HepG2 (cell line): ENCODE data around the gene RXRG. TPM values are rescaled to one million over a fixed set of nuclear protein-coding genes. Genes with fewer than 3 reads are reported as not detected.

ENCODE experiments used
- ATAC-seq: fragments of 200-7000 bp; cut with Tn5 transposase; 3 replicates; pipeline ENCODE4 v1.9.1; 2020; ENCODE audit warnings: mild to moderate bottlenecking, moderate library complexity
- BruUV-seq: library from RNA; stranded (reverse); fragments of 400-500 nt; replicated peaks from 2 replicates; lab custom pipeline; 2021; lab: Mats Ljungman, UMichigan
- CTCF ChIA-PET: fragments of 300-600 bp; formaldehyde crosslinking; extraction: SDS; loops from one replicate; lab custom pipeline; 2021; ENCODE audit warnings: low total read pairs, inconsistent platforms, low intra/inter-chr PET ratio; lab: Yijun Ruan, JAX
- POLR2A ChIA-PET: fragments of 350-600 bp; sonication (Branson Sonifier 250); formaldehyde crosslinking; loops from one replicate; lab custom pipeline; 2020; ENCODE audit warnings: antibody characterized with exemption, inconsistent platforms; lab: Yijun Ruan, JAX
- DNase-seq: peaks from one replicate; pipeline ENCODE4 v3.0.0-alpha.2; 2015; ENCODE audit warnings: low spot score
- FAIRE-seq: peaks from 3 replicates; lab custom pipeline; 2011; peaks lifted over from hg19 to GRCh38; lab: Jason Lieb, UNC
- H2AFZ ChIP-seq: one replicate; pipeline ENCODE4 v1.6.1; 2011; ENCODE audit warnings: low read length, inconsistent platforms
- H3K27ac ChIP-seq: fragments of 300-600 bp; 3 replicates; pipeline ENCODE4 v1.8.0; 2011; ENCODE audit warnings: mixed run types, mild to moderate bottlenecking, mixed read lengths, low read length, inconsistent platforms; ENCODE audit not compliant: insufficient read depth; ENCODE audit errors: extremely low read length
- H3K27me3 ChIP-seq, 2 experiments: fragments of 200-600 bp in 1 of 2; 2 replicates in 1 of 2; 3 replicates in 1 of 2; pipeline versions ENCODE4 v1.6.0 to v1.8.0; 2011; ENCODE audit warnings: low read length in 2 of 2, mild to moderate bottlenecking in 2 of 2, moderate library complexity in 2 of 2, inconsistent platforms in 1 of 2; ENCODE audit not compliant: insufficient read depth in 2 of 2, control insufficient read depth in 1 of 2
- H3K36me3 ChIP-seq, 2 experiments: fragments of 200-600 bp in 1 of 2; replicated peaks in 1 of 2; 2 replicates in 1 of 2; 3 replicates in 1 of 2; pipeline versions ENCODE4 v1.5.1 to v1.8.0; 2011; ENCODE audit warnings: low read length in 2 of 2, inconsistent platforms in 1 of 2; ENCODE audit not compliant: insufficient read depth in 2 of 2, control insufficient read depth in 1 of 2
- H3K4me1 ChIP-seq: 2 replicates; pipeline ENCODE4 v1.5.1; 2012; ENCODE audit warnings: low read length, inconsistent platforms; ENCODE audit not compliant: insufficient read depth
- H3K4me2 ChIP-seq: 2 replicates; pipeline ENCODE4 v1.6.0; 2011; ENCODE audit warnings: low read depth, low read length, inconsistent platforms
- H3K4me3 ChIP-seq, 3 experiments: fragments of 200-600 bp in 1 of 3; sonication (generic), shearing (Covaris generic) in 1 of 3; replicated peaks in 1 of 3; 2 replicates each; pipeline ENCODE4 v1.5.1; 2011 to 2016; ENCODE audit warnings: low read length in 3 of 3, inconsistent platforms in 2 of 3, low read depth in 2 of 3, mild to moderate bottlenecking in 2 of 3, control low read depth in 1 of 3, mixed read lengths in 1 of 3; ENCODE audit not compliant: insufficient read depth in 1 of 3
- H3K79me2 ChIP-seq: one replicate; pipeline ENCODE4 v1.6.1; 2011; ENCODE audit warnings: low read length, inconsistent platforms; ENCODE audit not compliant: insufficient read depth
- H3K9ac ChIP-seq: 2 replicates; pipeline ENCODE4 v1.6.0; 2011; ENCODE audit warnings: mild to moderate bottlenecking, low read depth, low read length, inconsistent platforms; ENCODE audit not compliant: insufficient read depth
- H3K9me3 ChIP-seq: 2 replicates; pipeline ENCODE4 v1.5.1; 2012; ENCODE audit warnings: mild to moderate bottlenecking, low read length
- H4K20me1 ChIP-seq: 2 replicates; pipeline ENCODE4 v1.6.0; 2011; ENCODE audit warnings: inconsistent platforms, mild to moderate bottlenecking, low read length, moderate library complexity; ENCODE audit not compliant: insufficient read depth
- CEBPB ChIP-seq: IDR thresholded peaks from 2 replicates; pipeline ENCODE4 v1.6.1; 2011; ENCODE audit warnings: low read depth, low read length, improper control_type of control experiment, borderline replicate concordance
- MAFK ChIP-seq, 2 experiments: IDR thresholded peaks in 1 of 2; conservative IDR thresholded peaks in 1 of 2; 2 replicates each; pipeline ENCODE4 v1.6.1; 2011; ENCODE audit warnings: improper control_type of control experiment in 2 of 2, low read length in 2 of 2
- NONO ChIP-seq, 2 experiments: fragments of 450-650 bp in 1 of 2; sonication (generic) in 1 of 2; formaldehyde crosslinking in 1 of 2; IDR thresholded peaks in 1 of 2; conservative IDR thresholded peaks in 1 of 2; 2 replicates each; pipeline versions ENCODE4 v1.6.1 to v1.8.0; 2017 to 2022; ENCODE audit warnings: mild to moderate bottlenecking in 1 of 2, missing genetic modification reagents in 1 of 2, moderate library complexity in 1 of 2
- PRDM10 ChIP-seq: sonication (generic); formaldehyde crosslinking; IDR thresholded peaks from 2 replicates; pipeline ENCODE4 v1.4.0; 2020; ENCODE audit warnings: low read depth, missing genetic modification reagents
- RBM39 ChIP-seq: fragments of 200-400 bp; formaldehyde crosslinking; IDR thresholded peaks from one replicate; pipeline ENCODE4 v1.6.1; 2018; ENCODE audit warnings: antibody characterized with exemption, mild to moderate bottlenecking, low read depth, low read length; ENCODE audit not compliant: poor library complexity, severe bottlenecking
- REL ChIP-seq: sonication (generic); formaldehyde crosslinking; conservative IDR thresholded peaks from 2 replicates; pipeline ENCODE4 v1.8.0; 2022; ENCODE audit warnings: mild to moderate bottlenecking, missing genetic modification reagents, moderate library complexity
- RNF2 ChIP-seq: fragments of 450-650 bp; conservative IDR thresholded peaks from 2 replicates; pipeline ENCODE4 v1.6.1; 2016; ENCODE audit warnings: low read depth
- TRIM22 ChIP-seq: fragments of 450-650 bp; IDR thresholded peaks from 2 replicates; pipeline ENCODE4 v1.6.1; 2017
- ZBTB8A ChIP-seq: sonication (generic); formaldehyde crosslinking; IDR thresholded peaks from 2 replicates; pipeline ENCODE4 v1.4.0; 2020; ENCODE audit warnings: mild to moderate bottlenecking, low read depth, missing genetic modification reagents, borderline replicate concordance
- ZNF10 ChIP-seq: sonication (generic); formaldehyde crosslinking; IDR thresholded peaks from 2 replicates; pipeline ENCODE4 v1.4.0; 2020; ENCODE audit warnings: mild to moderate bottlenecking, low read depth, missing genetic modification reagents, borderline replicate concordance
- ZNF383 ChIP-seq: sonication (generic); formaldehyde crosslinking; IDR thresholded peaks from 2 replicates; pipeline ENCODE4 v1.4.0; 2020; ENCODE audit warnings: missing genetic modification reagents, mild to moderate bottlenecking, borderline replicate concordance
- ZNF776 ChIP-seq: sonication (generic); formaldehyde crosslinking; IDR thresholded peaks from 2 replicates; pipeline ENCODE4 v1.4.0; 2020; ENCODE audit warnings: mild to moderate bottlenecking, missing genetic modification reagents
- ZSCAN20 ChIP-seq: sonication (generic); formaldehyde crosslinking; IDR thresholded peaks from 2 replicates; pipeline ENCODE4 v1.4.0; 2020; ENCODE audit warnings: missing genetic modification reagents, mild to moderate bottlenecking, borderline replicate concordance
- WGBS: methylation state at CpG from one replicate; pipeline ENCODE4 v1.1.6; 2017; ENCODE audit warnings: low lambda C conversion rate; 5-methylcytosine and 5-hydroxymethylcytosine counted together
- in situ Hi-C: cut with HindIII; loops from 2 replicates; pipeline ENCODE4 v1.10.0; 2017; ENCODE audit warnings: low pct_unique_long_range_greater_than_20kb; ENCODE audit not compliant: extremely low pct_ligation_motif_present
- intact Hi-C: fragments of 100-400 bp; cut with micrococcal nuclease; formaldehyde crosslinking; loops from one replicate; pipeline ENCODE4 v1.10.0; 2022; ENCODE audit not compliant: unreplicated experiment
- polyA plus RNA-seq, 8 experiments: library from polyadenylated mRNA; depleted of rRNA in 3 of 8; stranded (reverse) in 7 of 8; unstranded in 1 of 8; fragments of >200 nt; fragmentation: Illumina TruSeq in 4 of 8; extraction: Trizol in 4 of 8; gene quantifications; 2 replicates each; pipeline versions ENCODE4 v1.2.1 to v1.2.3, GENCODE V29; 2011 to 2016; ENCODE audit warnings: low read depth in 4 of 8, missing spikeins in 1 of 8, mixed read lengths in 1 of 8; ENCODE audit not compliant: insufficient read depth in 1 of 8
- total RNA-seq, 5 experiments: library from RNA; depleted of rRNA; stranded (reverse); fragments of >200 nt; fragmentation: Illumina TruSeq; extraction: Trizol; gene quantifications; 2 replicates each; pipeline ENCODE4 v1.2.3, GENCODE V29; 2016; ENCODE audit warnings: low read depth in 1 of 5

RXRG gene
- total and polyA plus RNA-seq, 2 of the 13 experiments (the other 11 are each of a cell fraction or from before 2014, with no cell fraction given): not detected

- TF ChIP-seq MAFK (conservative IDR thresholded peaks at IDR 0.05 in 1 of 2, IDR thresholded peaks at IDR 0.05 in 1 of 2; ENCODE audit: low read length in 2 of 2): peak in 1 of 2 experiments; percentile 8; a peak in 1 of 4 replicates
- TF ChIP-seq NONO (IDR thresholded peaks at IDR 0.05): no peak
- TF ChIP-seq NONO (CRISPR knock-in tag; conservative IDR thresholded peaks at IDR 0.05): no peak
- no peak for TF ChIP-seq PRDM10 (CRISPR knock-in tag)
- H3K79me2 ChIP-seq: no peaks in the 10 kb centered on the region
- no peaks in the 10 kb centered on the region; a peak in 1 of 5 replicates for H3K27me3 ChIP-seq
- WGBS: 0% methylated on average over 1 of the region's 2 CpGs
- H3K9me3 ChIP-seq: no peaks in the 10 kb centered on the region
- ChIA-PET CTCF (no interaction called here), POLR2A (no interaction called here)
- H3K9ac ChIP-seq: no peak overlapping the region
- H2AFZ ChIP-seq: no peak overlapping the region
- ATAC-seq: no peak
- BruUV-seq: no TSS peak
- intact Hi-C loops: no loop called here
- no peaks in the 10 kb centered on the region for H4K20me1 ChIP-seq
- H3K4me2 ChIP-seq: no peak overlapping the region
- H3K36me3 ChIP-seq: no peaks in the 10 kb centered on the region
- FAIRE-seq: no peak
- H3K4me1 ChIP-seq: no peaks in the 10 kb centered on the region
- DNase-seq: no peak
- no peak overlapping the region for H3K4me3 ChIP-seq
- H3K27ac ChIP-seq: no peak overlapping the region
- in situ Hi-C loops: no loop called here
These were observed 10.6 kb downstream of the RXRG start for GRCh38 chr1:165434281-165434680.

- Histone ChIP-seq H3K9ac (no peak overlapping the region), H3K4me1 (no peaks in the 10 kb centered on the region), H3K27ac (no peak overlapping the region), H3K27me3 (no peaks in the 10 kb centered on the region), H3K36me3 (no peaks in the 10 kb centered on the region), H3K79me2 (no peaks in the 10 kb centered on the region), H3K4me3 (no peak overlapping the region), H3K9me3 (no peaks in the 10 kb centered on the region), H4K20me1 (no peaks in the 10 kb centered on the region), H3K4me2 (no peak overlapping the region), H2AFZ (no peak overlapping the region)
- intact Hi-C loops (no loop called here), in situ Hi-C loops (no loop called here)
- ATAC-seq (no peak), DNase-seq (no peak), FAIRE-seq (no peak)
- WGBS: 3% methylated on average over 4 of the region's 4 CpGs
- no TSS peak for BruUV-seq
- POLR2A ChIA-PET: no interaction called here
- CTCF ChIA-PET: no interaction called here
- TF ChIP-seq RNF2: no peak
- no peak for TF ChIP-seq ZBTB8A (CRISPR knock-in tag)
- TF ChIP-seq ZNF776: no peak
- TF ChIP-seq ZSCAN20 (CRISPR knock-in tag): no peak
- no peak for TF ChIP-seq RBM39
- TF ChIP-seq ZNF10 (CRISPR knock-in tag): no peak
- TF ChIP-seq TRIM22: no peak
- no peak for TF ChIP-seq REL (CRISPR knock-in tag)
- no peak for TF ChIP-seq CEBPB
- TF ChIP-seq ZNF383 (CRISPR knock-in tag): no peak
These were observed 13.8 kb downstream of the RXRG start for GRCh38 chr1:165431079-165431478.
